Stimulated activated naive CD8-positive, alpha-beta T cell treated with anti-CD3 and anti-CD28 coated beads, Interleukin-15, amount 100 ng/mL, for 72 hours (primary cell): ENCODE results near the gene TCEA2.
"Not testable (repeated sequence)": the region's sequence is repeated elsewhere in the genome, so short reads cannot be mapped to it uniquely, and the experiment has no call there.

ENCODE experiments used
- ATAC-seq: fragments of 150-1000 bp; cut with Tn5 transposase; 2 replicates; pipeline ENCODE4 v1.10.0; 2021; ENCODE audit warnings: mild to moderate bottlenecking, moderate library complexity
- DNase-seq, 2 donors: peaks; one replicate each; pipeline ENCODE4 v3.0.0; 2021 to 2022
- H3K27ac Mint-ChIP-seq, 2 donors: one replicate each; pipeline ENCODE4 v1.8.0; 2022; ENCODE audit warnings: mild to moderate bottlenecking in 2 of 2, mixed read lengths in 2 of 2, moderate library complexity in 2 of 2
- H3K27me3 Mint-ChIP-seq: one replicate; pipeline ENCODE4 v1.8.0; 2022; ENCODE audit warnings: mixed read lengths
- H3K4me1 Mint-ChIP-seq: one replicate; pipeline ENCODE4 v1.8.0; 2022; ENCODE audit warnings: mild to moderate bottlenecking, mixed read lengths
- H3K4me3 Mint-ChIP-seq, 2 donors: one replicate each; pipeline ENCODE4 v1.8.0; 2022; ENCODE audit warnings: mild to moderate bottlenecking in 2 of 2, mixed read lengths in 2 of 2, moderate library complexity in 1 of 2
- H3K9me3 Mint-ChIP-seq, 2 donors: one replicate each; pipeline ENCODE4 v1.8.0; 2022; ENCODE audit warnings: mixed read lengths in 2 of 2

The TCEA2 gene

DNA sequence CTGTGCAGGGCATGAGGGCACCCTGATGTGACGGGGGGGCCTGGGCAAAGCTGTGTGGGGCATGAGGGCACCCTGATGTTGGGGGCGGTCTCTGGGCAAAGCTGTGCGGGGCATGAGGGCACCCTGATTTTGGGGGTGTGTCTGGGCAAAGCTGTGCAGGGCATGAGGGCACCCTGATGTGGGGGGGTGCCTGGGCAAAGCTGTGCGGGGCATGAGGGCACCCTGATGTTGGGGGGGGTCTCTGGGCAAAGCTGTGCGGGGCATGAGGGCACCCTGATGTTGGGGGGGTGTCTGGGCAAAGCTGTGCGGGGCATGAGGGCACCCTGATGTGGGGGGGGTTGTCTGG lies 54.4 kb downstream of the TCEA2 start:
- not testable (repeated sequence) for H3K27ac Mint-ChIP-seq, H3K9me3 Mint-ChIP-seq, DNase-seq, H3K4me3 Mint-ChIP-seq, ATAC-seq
- Mint-ChIP-seq H3K27me3 (peaks cover 11% of the 10 kb centered on the region), H3K4me1 (peaks cover 15% of the 10 kb centered on the region)

DNA sequence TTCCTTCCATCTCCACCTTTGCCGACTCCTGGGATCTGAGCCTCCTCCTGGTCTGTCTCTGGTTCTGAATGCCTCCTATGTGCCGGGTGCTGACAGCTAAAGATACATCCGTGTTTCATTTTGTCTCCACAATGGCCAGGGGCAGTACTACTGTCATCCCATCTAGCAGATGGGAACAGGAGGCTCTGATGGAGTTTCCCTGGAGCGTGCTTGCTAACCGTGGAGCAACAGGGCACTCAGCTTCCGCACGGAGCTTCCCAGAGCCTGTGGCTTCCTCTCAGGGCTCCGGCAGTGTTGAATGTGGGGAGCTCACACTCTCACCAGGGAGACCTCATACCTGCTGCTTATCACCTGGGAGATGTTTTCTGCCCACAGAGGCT lies 56.3 kb downstream of the TCEA2 start:
- Mint-ChIP-seq H3K4me1 (peaks cover 13% of the 10 kb centered on the region), H3K9me3 (no peaks in the 10 kb centered on the region), H3K4me3 (no peak overlapping the region), H3K27ac (no peak overlapping the region), H3K27me3 (peaks cover 20% of the 10 kb centered on the region)
- no peak for DNase-seq
- no peak for ATAC-seq

DNA sequence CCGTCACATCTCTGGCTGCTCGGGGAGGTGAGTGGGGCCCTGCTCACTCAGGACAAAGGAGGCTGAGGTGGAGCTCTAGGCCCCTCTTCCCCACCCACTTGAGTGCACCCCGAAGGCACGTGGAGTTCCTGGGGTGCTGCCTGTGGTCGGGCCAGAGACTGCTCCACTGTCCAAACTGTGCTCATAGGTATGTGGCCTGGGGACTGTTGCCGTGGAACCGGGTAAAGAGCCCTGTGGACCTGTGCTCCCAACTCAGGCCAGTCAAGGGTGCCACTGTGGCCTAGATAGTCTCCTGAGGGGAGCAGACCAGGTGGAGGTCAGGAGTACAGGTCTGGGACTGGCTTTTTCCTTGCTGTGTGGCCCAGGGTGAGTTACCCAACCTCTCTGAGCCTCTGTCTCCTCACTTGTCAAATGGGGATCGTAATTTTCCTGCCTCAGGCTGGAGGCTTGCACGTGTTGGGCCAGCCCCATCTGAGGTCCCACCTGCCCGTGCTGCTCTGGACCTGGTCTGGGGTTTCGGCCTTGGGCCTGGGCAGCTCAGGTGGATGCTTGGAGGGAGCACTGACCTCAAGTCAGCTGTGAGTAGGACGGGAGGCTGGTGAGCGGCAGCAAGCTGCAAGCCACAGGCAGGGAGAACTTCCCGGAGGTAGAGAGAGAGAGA lies 56.8 kb downstream of the TCEA2 start:
- Mint-ChIP-seq H3K27me3 (peaks cover 20% of the 10 kb centered on the region), H3K4me1 (peaks cover 13% of the 10 kb centered on the region), H3K9me3 (no peaks in the 10 kb centered on the region), H3K4me3 (peak overlapping the region; percentile 66 to 78), H3K27ac (peak overlapping the region in 1 of 2 donors; percentile 78)
- ATAC-seq = peak; percentile 27
- no peak for DNase-seq

DNA sequence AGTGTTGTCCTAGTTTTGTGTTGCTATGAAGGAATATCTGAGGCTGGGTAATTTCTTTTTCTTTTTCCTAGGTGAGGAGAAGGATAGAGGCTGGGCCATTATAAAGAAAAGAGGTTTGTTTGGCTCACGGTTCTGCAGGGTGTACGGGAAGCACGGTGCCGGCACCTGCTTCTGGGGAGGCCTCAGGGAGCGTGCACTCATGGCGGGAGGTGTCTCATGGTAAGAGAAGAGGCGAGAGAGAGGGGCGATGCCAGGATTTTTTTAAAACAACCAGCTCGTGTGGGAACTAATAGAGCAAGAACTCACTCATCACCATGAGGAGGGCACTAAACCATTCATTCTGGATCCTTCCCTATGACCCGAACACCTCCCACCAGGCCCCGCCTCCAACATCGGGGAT lies 58.6 kb downstream of the TCEA2 start:
- Mint-ChIP-seq H3K27ac (no peak overlapping the region), H3K9me3 (no peaks in the 10 kb centered on the region), H3K4me1 (peaks cover 13% of the 10 kb centered on the region), H3K27me3 (peaks cover 20% of the 10 kb centered on the region), H3K4me3 (no peak overlapping the region)
- DNase-seq (no peak), ATAC-seq (no peak)
